HG02642 (cell line): ENCODE measurements around the gene MGAT4D.
"Not testable (repeated sequence)": the region's sequence is repeated elsewhere in the genome, so short reads cannot be mapped to it uniquely, and the experiment has no call there.

ENCODE experiments used
- ATAC-seq: cut with Tn5 transposase; IDR thresholded peaks from one replicate; pipeline ENCODE4 v1.9.1; 2021; ENCODE audit warnings: mild to moderate bottlenecking; ENCODE audit not compliant: unreplicated experiment, poor library complexity

The MGAT4D gene

GRCh38 chr4:140497747-140498636 is at the start of gene MGAT4D:
Gene MGAT4D (minus strand): TSS chr4:140498293. CDS start chr4:140498222, 71 bp downstream.
- ATAC-seq: no peak

GRCh38 chr4:140533951-140534480 is 35.9 kb upstream of the MGAT4D start:
- no peak for ATAC-seq

GRCh38 chr4:140529434-140529833 is 31.3 kb upstream of the MGAT4D start:
- no peak for ATAC-seq

GRCh38 chr4:140523857-140524742 is 26.0 kb upstream of the MGAT4D start, which contains the start of gene ELMOD2:
Gene ELMOD2 (plus strand): TSS chr4:140524168. CDS start chr4:140525429, 1,261 bp downstream.
- ATAC-seq: peak; percentile 100

- ATAC-seq: peak; percentile 2
These were observed 25.3 kb upstream of the MGAT4D start for GRCh38 chr4:140523370-140523856.

- no peak for ATAC-seq
These were observed 17.3 kb upstream of the MGAT4D start for GRCh38 chr4:140515423-140515822.

GRCh38 chr4:140513765-140514164 is 15.7 kb upstream of the MGAT4D start:
- not testable (repeated sequence) for ATAC-seq

- no peak for ATAC-seq
These were observed 6.2 kb upstream of the MGAT4D start for GRCh38 chr4:140504261-140504660.

GRCh38 chr4:140499391-140499790 is 1.3 kb upstream of the MGAT4D start:
- ATAC-seq: no peak

GRCh38 chr4:140497405-140497746 is 717 bp downstream of the MGAT4D start:
- no peak for ATAC-seq

GRCh38 chr4:140485939-140486338 is 12.2 kb downstream of the MGAT4D start:
- no peak for ATAC-seq

GRCh38 chr4:140483445-140483844 is 14.6 kb downstream of the MGAT4D start:
- no peak for ATAC-seq

- ATAC-seq: no peak
These were observed 25.9 kb downstream of the MGAT4D start for GRCh38 chr4:140472156-140472555.

- no peak for ATAC-seq
These were observed 28.0 kb downstream of the MGAT4D start for GRCh38 chr4:140469791-140470733.

- no peak for ATAC-seq
These were observed 31.9 kb downstream of the MGAT4D start for GRCh38 chr4:140466146-140466545.

- ATAC-seq: no peak
These were observed 34.5 kb downstream of the MGAT4D start for GRCh38 chr4:140463614-140464013.

- no peak for ATAC-seq
These were observed 34.9 kb downstream of the MGAT4D start for GRCh38 chr4:140463182-140463581.

GRCh38 chr4:140450352-140450751 is 47.7 kb downstream of the MGAT4D start:
- ATAC-seq: no peak

- ATAC-seq: no peak
These were observed 49.3 kb downstream of the MGAT4D start for GRCh38 chr4:140448830-140449229.

- ATAC-seq: no peak
These were observed 49.9 kb downstream of the MGAT4D start for GRCh38 chr4:140448162-140448561.
